HG02571 (cell line): ENCODE data around the gene NPSR1.
"Not testable (repeated sequence)": the region's sequence is repeated elsewhere in the genome, so short reads cannot be mapped to it uniquely, and the experiment has no call there.

ENCODE experiments used
- ATAC-seq: cut with Tn5 transposase; IDR thresholded peaks from one replicate; pipeline ENCODE4 v1.9.1; 2021; ENCODE audit warnings: mild to moderate bottlenecking, moderate library complexity; ENCODE audit not compliant: unreplicated experiment

NPSR1 gene

GRCh38 chr7:34756691-34757090 is 98.7 kb downstream of the NPSR1 start:
- ATAC-seq = no peak

DNA sequence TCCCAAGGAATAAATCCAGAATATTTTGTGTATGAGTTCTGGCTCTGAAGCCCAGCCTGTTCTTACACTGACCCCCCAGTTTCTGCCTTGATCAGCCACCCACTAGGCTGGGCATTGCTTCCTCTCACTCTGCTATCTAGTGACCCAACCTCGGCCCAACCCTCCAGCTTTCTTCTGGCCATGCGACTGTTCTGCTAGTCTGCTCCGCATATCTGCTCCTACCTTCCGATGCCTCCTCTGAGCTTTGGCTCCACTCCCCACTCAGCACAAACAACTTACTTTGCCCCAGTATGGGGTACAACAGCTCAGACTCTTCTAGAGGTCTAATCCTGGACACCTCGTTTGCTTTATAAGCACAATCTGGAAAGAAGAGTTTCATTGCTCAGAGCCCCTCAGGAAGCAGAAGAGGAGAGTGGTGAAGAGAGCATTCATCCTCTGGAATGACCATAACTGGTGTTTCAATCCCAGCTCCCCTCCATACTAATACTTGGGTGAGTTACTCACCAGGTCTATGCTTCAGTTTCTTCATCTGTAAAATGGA is 99.6 kb downstream of the NPSR1 start:
- ATAC-seq = no peak

GRCh38 chr7:34758111-34758601 is 100.1 kb downstream of the NPSR1 start:
- no peak for ATAC-seq

DNA sequence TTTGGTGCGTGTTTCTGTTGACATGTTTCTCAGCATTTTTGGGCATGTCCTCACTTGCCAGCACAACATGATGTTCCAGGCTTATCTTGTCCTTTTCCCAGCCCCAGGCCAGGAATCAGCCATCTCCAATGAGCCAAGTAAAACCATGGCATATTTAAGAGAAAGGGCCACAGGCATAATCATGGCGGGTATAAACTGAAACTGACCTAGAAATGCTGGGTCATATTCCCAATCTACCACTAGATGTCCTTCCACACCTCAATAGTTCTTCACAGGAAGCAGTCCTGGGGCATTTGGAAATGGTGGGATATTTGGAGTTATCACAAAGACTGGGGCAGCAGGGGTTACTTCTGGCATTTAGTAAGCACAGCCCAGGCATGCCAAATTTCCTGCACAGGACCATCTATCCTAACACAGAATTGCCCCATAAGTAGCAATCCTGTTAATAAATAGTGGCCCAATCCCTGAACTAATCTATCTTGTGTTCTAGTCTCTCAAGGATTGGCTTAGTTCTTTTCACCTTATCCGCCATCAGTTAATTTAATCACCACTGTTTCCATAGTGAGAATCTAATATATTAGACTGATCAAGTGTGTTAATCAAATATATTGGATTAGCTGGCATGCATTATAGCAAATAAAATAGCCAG is 101.6 kb downstream of the NPSR1 start:
- no peak for ATAC-seq

- no peak for ATAC-seq
Observed at GRCh38 chr7:34760271-34760670, 102.3 kb downstream of the NPSR1 start.

- no peak for ATAC-seq
Observed at GRCh38 chr7:34761206-34761605, 103.2 kb downstream of the NPSR1 start.

DNA sequence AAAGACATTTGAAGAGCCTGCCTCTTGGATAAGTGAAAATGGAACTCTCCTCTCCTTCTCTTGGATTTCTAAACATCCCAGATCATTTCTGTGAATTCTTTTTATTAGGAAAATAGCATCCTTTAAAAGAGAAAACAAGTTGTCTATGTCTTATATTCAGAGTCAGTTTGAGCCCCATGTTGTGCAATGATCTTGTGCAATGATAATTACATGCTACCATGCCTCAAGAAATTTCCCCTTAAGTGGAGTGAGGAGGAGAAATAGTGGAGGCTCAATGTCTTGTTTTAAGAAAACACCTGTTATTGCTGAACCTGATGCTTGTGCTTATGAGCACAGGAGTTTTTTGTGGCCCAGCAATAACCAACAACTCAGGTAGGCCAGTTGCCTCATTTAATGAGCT is 103.6 kb downstream of the NPSR1 start:
- no peak for ATAC-seq

GRCh38 chr7:34762764-34763163 is 104.7 kb downstream of the NPSR1 start:
- ATAC-seq = no peak

DNA sequence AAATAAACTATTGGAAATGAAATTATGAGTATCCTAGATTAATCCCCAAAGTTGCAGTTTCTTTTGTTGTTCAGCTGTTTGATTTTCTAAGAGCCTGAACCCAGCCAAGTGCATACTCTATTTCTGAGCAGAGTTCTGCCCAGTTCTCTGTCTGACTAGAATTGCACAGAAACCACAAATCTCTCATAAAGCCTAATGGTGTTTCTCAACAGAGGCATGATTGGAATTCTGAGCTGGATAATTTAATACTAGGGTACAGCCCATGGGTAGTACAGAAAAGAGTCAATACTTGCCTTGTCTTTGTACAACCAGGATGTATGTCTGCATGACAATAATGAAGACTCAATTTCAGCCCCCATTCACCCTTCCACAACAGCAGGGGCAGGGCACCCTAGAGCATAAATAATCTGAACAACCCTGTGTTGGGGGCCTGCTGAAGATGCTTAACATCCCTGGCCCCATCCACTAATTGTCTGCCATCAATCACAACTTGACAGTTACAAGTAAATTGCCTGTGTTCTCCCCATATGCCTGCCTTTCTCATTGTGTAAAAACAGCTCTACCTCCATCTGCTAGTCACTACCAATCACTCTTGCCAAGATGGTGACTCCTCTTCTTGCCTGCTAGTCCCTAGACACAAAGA is 114.4 kb downstream of the NPSR1 start:
- ATAC-seq = no peak

DNA sequence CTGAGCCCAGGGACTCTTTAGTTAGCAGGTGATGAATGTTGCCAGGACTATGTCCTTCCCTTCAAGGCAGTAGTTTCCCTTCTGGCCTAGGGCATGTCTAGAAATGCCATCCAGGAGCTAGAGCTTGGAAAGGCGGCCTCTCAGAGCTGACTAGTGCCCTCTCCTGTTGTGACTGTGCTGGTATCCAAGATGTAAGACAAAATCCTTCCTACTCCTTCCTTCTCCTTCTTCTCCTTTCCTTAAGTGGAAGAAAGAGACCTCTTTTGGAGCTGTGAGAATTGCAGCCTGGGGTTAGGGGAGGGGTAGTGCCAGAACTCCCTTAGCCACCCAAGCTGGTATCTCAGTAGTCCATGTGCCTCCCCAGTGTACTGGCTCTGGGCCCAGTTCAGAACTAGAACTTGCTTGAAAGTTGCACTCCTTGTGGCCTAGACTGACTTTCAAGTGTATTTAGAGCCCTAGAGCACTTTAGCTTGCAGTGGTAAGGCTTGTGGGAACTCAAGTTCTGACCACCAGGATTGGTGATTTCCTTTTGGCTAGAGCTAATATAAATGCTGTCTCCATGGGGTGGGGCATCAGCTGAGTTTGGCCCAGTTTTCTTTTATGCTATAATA is 118.8 kb downstream of the NPSR1 start:
- ATAC-seq = no peak

DNA sequence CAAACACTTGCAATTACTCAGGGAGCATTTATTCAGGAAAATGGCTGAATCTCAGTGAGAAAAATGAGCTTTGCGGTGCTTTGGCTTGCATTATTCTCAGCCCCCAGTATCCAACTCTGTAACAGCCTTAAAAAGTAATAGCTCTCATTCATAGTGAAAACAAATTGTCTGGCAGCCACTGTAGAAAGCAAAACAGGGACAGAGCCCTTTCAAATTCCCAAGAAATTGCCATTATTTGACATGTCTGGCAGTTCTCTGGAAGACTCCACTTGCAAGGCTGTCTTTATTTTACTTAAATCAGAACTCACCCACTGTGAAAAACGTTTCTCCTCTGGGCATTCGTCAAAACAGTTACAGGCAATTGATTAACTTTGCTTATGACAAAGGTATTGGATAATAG is 122.5 kb downstream of the NPSR1 start:
- ATAC-seq = no peak

DNA sequence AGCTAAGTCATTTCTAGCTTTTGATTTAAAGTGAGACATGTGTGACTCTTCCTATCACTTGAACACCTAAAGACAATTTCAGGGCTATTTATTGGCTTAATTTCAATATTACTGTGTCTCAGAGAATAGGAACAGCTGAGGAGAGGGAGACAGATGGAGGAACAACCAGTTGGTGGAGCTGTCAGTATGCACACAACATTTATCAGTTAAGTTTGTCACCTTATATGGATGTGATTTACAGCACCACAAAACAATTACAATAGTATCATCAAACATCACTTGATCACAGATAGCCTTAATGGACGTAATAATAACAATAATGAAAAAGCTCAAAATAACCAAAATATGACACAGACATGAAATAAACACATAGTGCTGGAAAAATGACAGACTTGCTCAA is 129.6 kb downstream of the NPSR1 start:
- no peak for ATAC-seq

DNA sequence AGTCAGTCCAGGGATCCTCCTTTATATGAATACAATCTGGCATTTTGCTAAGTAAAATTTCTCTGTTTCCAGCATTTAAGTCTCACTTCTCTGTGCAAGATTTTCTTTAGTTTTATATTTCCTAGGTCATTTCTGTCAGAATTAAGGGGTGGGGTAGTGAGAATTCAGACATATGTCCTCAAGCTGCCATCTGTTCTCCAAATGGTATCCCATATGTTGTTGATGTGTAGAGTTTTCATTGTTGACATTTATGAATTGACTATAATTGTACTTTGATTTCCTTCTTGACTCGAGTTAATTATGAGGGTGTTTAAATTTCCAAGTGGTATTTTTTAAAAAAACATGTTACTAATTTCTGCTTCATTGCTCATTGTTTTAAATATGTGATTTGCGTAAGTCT is 148.8 kb downstream of the NPSR1 start:
- no peak for ATAC-seq

GRCh38 chr7:34807548-34808340 is 149.7 kb downstream of the NPSR1 start:
- no peak for ATAC-seq

DNA sequence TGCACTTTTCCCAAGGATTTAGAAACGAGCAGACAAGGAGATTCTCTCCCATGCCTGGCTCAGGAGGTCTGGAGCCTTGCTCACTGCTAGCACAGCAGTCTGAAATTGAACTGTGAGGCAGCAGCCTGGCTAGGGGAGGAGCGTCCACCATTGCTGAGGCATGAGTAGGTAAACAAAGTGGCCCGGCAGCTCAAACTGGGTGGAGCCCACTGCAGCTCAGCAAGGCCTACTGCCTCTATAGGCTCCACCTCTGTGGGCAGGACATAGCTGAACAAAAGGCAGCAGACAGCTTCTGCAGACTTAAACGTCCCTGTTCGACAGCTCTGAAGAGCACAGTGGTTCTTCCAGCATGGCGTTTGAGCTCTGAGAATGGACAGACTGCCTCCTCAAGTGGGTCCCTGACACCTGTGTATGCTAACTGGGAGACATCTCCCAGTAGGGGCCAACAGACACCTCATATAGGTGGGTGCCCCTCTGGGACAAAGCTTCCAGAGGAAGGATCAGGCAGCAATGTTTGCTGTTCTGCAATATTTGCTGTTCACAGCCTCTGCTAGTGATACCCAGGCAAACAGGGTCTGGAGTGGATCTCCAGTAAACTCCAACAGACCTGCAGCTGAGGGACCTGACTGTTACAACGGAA is 156.3 kb downstream of the NPSR1 start:
- ATAC-seq = not testable (repeated sequence)

DNA sequence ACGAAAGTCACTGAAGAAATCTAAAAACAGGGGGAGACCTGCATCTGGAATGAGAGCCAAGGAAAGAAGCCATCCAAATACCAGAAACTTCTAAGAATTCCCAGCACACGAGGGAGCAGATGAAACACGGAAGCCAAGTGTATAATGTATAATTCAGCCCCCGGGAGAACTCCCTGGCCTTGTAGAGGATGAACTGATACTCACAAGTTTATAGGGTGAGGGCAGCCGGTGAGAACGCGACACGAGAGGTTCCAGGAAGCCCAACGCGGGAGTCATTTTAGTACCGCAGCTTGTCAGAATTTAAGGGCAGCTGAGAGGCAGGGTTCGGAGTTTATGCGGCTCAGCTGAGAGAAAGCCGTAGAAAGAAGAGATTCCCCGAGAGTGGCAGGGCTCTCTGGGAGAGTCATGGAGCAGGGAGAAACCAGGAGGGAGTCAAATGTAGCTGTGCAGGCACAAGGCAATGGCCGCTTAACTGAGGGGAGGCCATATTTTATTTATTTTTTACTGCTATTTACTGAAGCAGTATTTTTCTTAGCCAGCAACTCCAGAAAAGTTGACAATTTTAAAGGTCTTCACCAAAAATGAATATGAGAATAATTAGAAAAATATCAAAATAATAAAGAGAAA is 164.0 kb downstream of the NPSR1 start:
- no peak for ATAC-seq

GRCh38 chr7:34823650-34824258 is 165.7 kb downstream of the NPSR1 start:
- no peak for ATAC-seq

GRCh38 chr7:34825221-34825620 is 167.2 kb downstream of the NPSR1 start:
- no peak for ATAC-seq

DNA sequence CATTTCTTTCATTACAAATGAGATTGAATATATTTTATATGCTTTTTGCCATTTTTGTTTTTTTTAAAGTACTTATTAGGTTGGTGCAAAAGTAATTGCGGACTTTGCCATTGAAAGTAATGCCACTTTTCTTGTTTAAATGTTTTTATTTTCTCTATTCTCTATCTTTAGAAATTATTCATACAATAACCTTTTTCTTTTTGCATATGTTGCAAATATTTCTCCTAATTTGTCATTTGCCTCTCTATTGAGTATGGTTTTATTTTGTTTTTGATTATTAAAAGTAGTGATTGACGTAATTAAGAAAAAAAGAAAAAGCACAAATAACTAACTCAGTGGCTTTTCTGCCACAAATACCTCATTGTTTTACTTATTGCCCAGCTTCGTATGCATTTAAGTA is 172.4 kb downstream of the NPSR1 start:
- ATAC-seq = no peak

DNA sequence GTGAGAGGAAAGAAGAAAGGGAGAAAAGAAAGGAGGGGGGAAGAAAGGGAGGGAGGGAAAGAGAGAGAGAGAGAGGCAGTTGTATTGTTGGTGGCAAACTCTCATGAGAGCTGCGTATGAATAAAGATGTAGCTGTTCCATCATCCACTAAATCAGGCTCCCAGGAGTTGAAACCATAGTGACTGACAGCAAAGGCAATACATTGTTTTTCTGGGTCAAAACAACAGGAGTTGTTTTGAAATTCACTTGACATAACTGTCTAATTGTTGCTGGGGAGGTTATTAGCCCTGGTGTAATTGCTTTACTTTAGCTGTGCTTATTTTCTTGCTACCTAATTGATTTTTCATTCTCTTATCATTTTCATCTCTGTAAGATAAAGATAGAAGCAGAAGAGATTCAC is 173.4 kb downstream of the NPSR1 start:
- no peak for ATAC-seq
